ENCODE measurements around the gene MIPEP. TPM values are rescaled to one million over a fixed set of nuclear protein-coding genes. Genes with fewer than 3 reads are reported as not detected.

MIPEP gene
- total and polyA plus RNA-seq, 10 of the 15 experiments (the other 5 are each of a cell fraction or from before 2014, with no cell fraction given), result 15.6 to 56.2 (median 29.8) TPM

GRCh38 chr13:23722726-23723453 is 166.3 kb downstream of the MIPEP start:
- BruUV-seq (replicated peaks), result no TSS peak
- no peaks in the 10 kb centered on the region for H3K27me3 ChIP-seq (replicated peaks in 1 of 2; ENCODE audit: control insufficient read depth in 2 of 2, insufficient read depth in 2 of 2, low read length in 1 of 2)
- no peak overlapping the region for H3K27ac ChIP-seq (ENCODE audit: control insufficient read depth, insufficient read depth)
- no peak for FAIRE-seq
- intact Hi-C loops (cut with micrococcal nuclease; ENCODE audit: unreplicated experiment) (no loop called here), in situ Hi-C loops (cut with MboI) (no loop called here)
- H3K9ac ChIP-seq (ENCODE audit: control insufficient read depth, insufficient read depth, low read length), result no peak overlapping the region
- H2AFZ ChIP-seq (ENCODE audit: control insufficient read depth, low read depth, low read length), result no peak overlapping the region
- POLR2A ChIA-PET, result no interaction called here
- no peaks in the 10 kb centered on the region; a peak in 1 of 4 replicates for H3K36me3 ChIP-seq (ENCODE audit: control insufficient read depth in 2 of 2, insufficient read depth in 2 of 2, low read length in 1 of 2)
- no peak overlapping the region for H3K4me3 ChIP-seq
- no peaks in the 10 kb centered on the region for H3K79me2 ChIP-seq (ENCODE audit: control insufficient read depth, insufficient read depth, low read length)
- H3K4me1 ChIP-seq (ENCODE audit: control insufficient read depth, insufficient read depth, low read length), result no peaks in the 10 kb centered on the region
- no peak for TF ChIP-seq NFYA (IDR thresholded peaks at IDR 0.05; ENCODE audit: borderline replicate concordance, low read depth, low read length)
- TF ChIP-seq ATF3 (IDR thresholded peaks at IDR 0.05; ENCODE audit: borderline replicate concordance, extremely low read depth, low read depth, low read length), result no peak
- TF ChIP-seq ZNF622 (IDR thresholded peaks at IDR 0.05), result no peak
- no peak for TF ChIP-seq PML (IDR thresholded peaks at IDR 0.05; ENCODE audit: low read length)
- TF ChIP-seq MLLT1 (IDR thresholded peaks at IDR 0.05), result no peak
- no peak for TF ChIP-seq ZNF274 (IDR thresholded peaks at IDR 0.05; ENCODE audit: insufficient read depth, insufficient read length)
- TF ChIP-seq NR2F1 (conservative IDR thresholded peaks at IDR 0.05), result no peak
- TF ChIP-seq KDM1A (IDR thresholded peaks at IDR 0.05; ENCODE audit: borderline replicate concordance), result no peak
- TF ChIP-seq NFYB (IDR thresholded peaks at IDR 0.05; ENCODE audit: insufficient read depth, low read depth, low read length), result no peak
- no peak for TF ChIP-seq HDGF (IDR thresholded peaks at IDR 0.05)
- TF ChIP-seq SREBF2 (IDR thresholded peaks at IDR 0.05; ENCODE audit: low read length), result no peak
- SMC1A ChIA-PET (ENCODE audit: uncharacterized antibody, unreplicated experiment), result interaction anchor here (1.0 to 1.4 kb wide), 2 partner anchors 32 to 40 kb away, joined by 3 read pairs; no protein-coding TSS in a partner anchor
- RAD21 ChIA-PET (ENCODE audit: unreplicated experiment), result no interaction called here
- ATAC-seq, result no peak
- H3K4me2 ChIP-seq (ENCODE audit: control insufficient read depth, insufficient read depth), result no peak overlapping the region
- no peaks in the 10 kb centered on the region for H4K20me1 ChIP-seq (ENCODE audit: control insufficient read depth, insufficient read depth)
- DNase-seq (ENCODE audit: low read depth, low spot score), result no peak
- CTCF ChIA-PET, result interaction anchor here (1.0 to 1.4 kb wide), 2 partner anchors 15 to 88 kb away, joined by 3 read pairs; no protein-coding TSS in a partner anchor
- 78% methylated on average over 6 of the region's 6 CpGs for WGBS (ENCODE audit: insufficient coverage, insufficient replicate concordance, low lambda C conversion rate, missing lambda C conversion rate)
- no peaks in the 10 kb centered on the region for H3K9me3 ChIP-seq (replicated peaks; ENCODE audit: control insufficient read depth, insufficient read depth, low read length)

Data from GM12878 (cell line).